HepG2 (cell line): ENCODE results near the gene QSOX2. TPM values are rescaled to one million over a fixed set of nuclear protein-coding genes. Genes with fewer than 3 reads are reported as not detected.

Experiments
- ATAC-seq: fragments of 200-7000 bp; cut with Tn5 transposase; 3 replicates; pipeline ENCODE4 v1.9.1; 2020; ENCODE audit warnings: mild to moderate bottlenecking, moderate library complexity
- BruUV-seq: library from RNA; stranded (reverse); fragments of 400-500 nt; replicated peaks from 2 replicates; lab custom pipeline; 2021; lab: Mats Ljungman, UMichigan
- CTCF ChIA-PET: fragments of 300-600 bp; formaldehyde crosslinking; extraction: SDS; loops from one replicate; lab custom pipeline; 2021; ENCODE audit warnings: low total read pairs, inconsistent platforms, low intra/inter-chr PET ratio; lab: Yijun Ruan, JAX
- POLR2A ChIA-PET: fragments of 350-600 bp; sonication (Branson Sonifier 250); formaldehyde crosslinking; loops from one replicate; lab custom pipeline; 2020; ENCODE audit warnings: antibody characterized with exemption, inconsistent platforms; lab: Yijun Ruan, JAX
- DNase-seq: peaks from one replicate; pipeline ENCODE4 v3.0.0-alpha.2; 2015; ENCODE audit warnings: low spot score
- FAIRE-seq: peaks from 3 replicates; lab custom pipeline; 2011; peaks lifted over from hg19 to GRCh38; lab: Jason Lieb, UNC
- H2AFZ ChIP-seq: one replicate; pipeline ENCODE4 v1.6.1; 2011; ENCODE audit warnings: low read length, inconsistent platforms
- H3K27ac ChIP-seq: fragments of 300-600 bp; 3 replicates; pipeline ENCODE4 v1.8.0; 2011; ENCODE audit warnings: mixed run types, mild to moderate bottlenecking, mixed read lengths, low read length, inconsistent platforms; ENCODE audit not compliant: insufficient read depth; ENCODE audit errors: extremely low read length
- H3K27me3 ChIP-seq, 2 experiments: fragments of 200-600 bp in 1 of 2; 2 replicates in 1 of 2; 3 replicates in 1 of 2; pipeline versions ENCODE4 v1.6.0 to v1.8.0; 2011; ENCODE audit warnings: low read length in 2 of 2, mild to moderate bottlenecking in 2 of 2, moderate library complexity in 2 of 2, inconsistent platforms in 1 of 2; ENCODE audit not compliant: insufficient read depth in 2 of 2, control insufficient read depth in 1 of 2
- H3K36me3 ChIP-seq, 2 experiments: fragments of 200-600 bp in 1 of 2; replicated peaks in 1 of 2; 2 replicates in 1 of 2; 3 replicates in 1 of 2; pipeline versions ENCODE4 v1.5.1 to v1.8.0; 2011; ENCODE audit warnings: low read length in 2 of 2, inconsistent platforms in 1 of 2; ENCODE audit not compliant: insufficient read depth in 2 of 2, control insufficient read depth in 1 of 2
- H3K4me1 ChIP-seq: 2 replicates; pipeline ENCODE4 v1.5.1; 2012; ENCODE audit warnings: low read length, inconsistent platforms; ENCODE audit not compliant: insufficient read depth
- H3K4me2 ChIP-seq: 2 replicates; pipeline ENCODE4 v1.6.0; 2011; ENCODE audit warnings: low read depth, low read length, inconsistent platforms
- H3K4me3 ChIP-seq, 3 experiments: fragments of 200-600 bp in 1 of 3; sonication (generic), shearing (Covaris generic) in 1 of 3; replicated peaks in 1 of 3; 2 replicates each; pipeline ENCODE4 v1.5.1; 2011 to 2016; ENCODE audit warnings: low read length in 3 of 3, inconsistent platforms in 2 of 3, low read depth in 2 of 3, mild to moderate bottlenecking in 2 of 3, control low read depth in 1 of 3, mixed read lengths in 1 of 3; ENCODE audit not compliant: insufficient read depth in 1 of 3
- H3K79me2 ChIP-seq: one replicate; pipeline ENCODE4 v1.6.1; 2011; ENCODE audit warnings: low read length, inconsistent platforms; ENCODE audit not compliant: insufficient read depth
- H3K9ac ChIP-seq: 2 replicates; pipeline ENCODE4 v1.6.0; 2011; ENCODE audit warnings: mild to moderate bottlenecking, low read depth, low read length, inconsistent platforms; ENCODE audit not compliant: insufficient read depth
- H3K9me3 ChIP-seq: 2 replicates; pipeline ENCODE4 v1.5.1; 2012; ENCODE audit warnings: mild to moderate bottlenecking, low read length
- H4K20me1 ChIP-seq: 2 replicates; pipeline ENCODE4 v1.6.0; 2011; ENCODE audit warnings: inconsistent platforms, mild to moderate bottlenecking, low read length, moderate library complexity; ENCODE audit not compliant: insufficient read depth
- IKZF1 ChIP-seq: fragments of 450-650 bp; IDR thresholded peaks from 2 replicates; pipeline ENCODE4 v1.7.1; 2016
- NR2F6 ChIP-seq, 2 experiments: IDR thresholded peaks; 2 replicates each; pipeline ENCODE4 v1.6.1; 2016; ENCODE audit warnings: antibody characterized with exemption in 1 of 2, mild to moderate bottlenecking in 1 of 2
- ZNF143 ChIP-seq: sonication (generic); formaldehyde crosslinking; IDR thresholded peaks from 2 replicates; pipeline ENCODE4 v1.4.0; 2020; ENCODE audit warnings: missing genetic modification reagents
- ZNF251 ChIP-seq: sonication (generic); formaldehyde crosslinking; IDR thresholded peaks from 2 replicates; pipeline ENCODE4 v1.9.0; 2021; ENCODE audit warnings: mild to moderate bottlenecking, missing genetic modification reagents
- ZNF552 ChIP-seq: sonication (generic); formaldehyde crosslinking; IDR thresholded peaks from 2 replicates; pipeline ENCODE4 v1.9.0; 2022; ENCODE audit warnings: missing genetic modification reagents, mild to moderate bottlenecking, borderline replicate concordance
- ZNF570 ChIP-seq: sonication (generic); formaldehyde crosslinking; IDR thresholded peaks from 2 replicates; pipeline ENCODE4 v1.4.0; 2020; ENCODE audit warnings: mild to moderate bottlenecking, missing genetic modification reagents, borderline replicate concordance
- WGBS: methylation state at CpG from one replicate; pipeline ENCODE4 v1.1.6; 2017; ENCODE audit warnings: low lambda C conversion rate; 5-methylcytosine and 5-hydroxymethylcytosine counted together
- in situ Hi-C: cut with HindIII; loops from 2 replicates; pipeline ENCODE4 v1.10.0; 2017; ENCODE audit warnings: low pct_unique_long_range_greater_than_20kb; ENCODE audit not compliant: extremely low pct_ligation_motif_present
- intact Hi-C: fragments of 100-400 bp; cut with micrococcal nuclease; formaldehyde crosslinking; loops from one replicate; pipeline ENCODE4 v1.10.0; 2022; ENCODE audit not compliant: unreplicated experiment
- polyA plus RNA-seq, 8 experiments: library from polyadenylated mRNA; depleted of rRNA in 3 of 8; stranded (reverse) in 7 of 8; unstranded in 1 of 8; fragments of >200 nt; fragmentation: Illumina TruSeq in 4 of 8; extraction: Trizol in 4 of 8; gene quantifications; 2 replicates each; pipeline versions ENCODE4 v1.2.1 to v1.2.3, GENCODE V29; 2011 to 2016; ENCODE audit warnings: low read depth in 4 of 8, missing spikeins in 1 of 8, mixed read lengths in 1 of 8; ENCODE audit not compliant: insufficient read depth in 1 of 8
- total RNA-seq, 5 experiments: library from RNA; depleted of rRNA; stranded (reverse); fragments of >200 nt; fragmentation: Illumina TruSeq; extraction: Trizol; gene quantifications; 2 replicates each; pipeline ENCODE4 v1.2.3, GENCODE V29; 2016; ENCODE audit warnings: low read depth in 1 of 5
- TF ChIP-seq, protein P1 (sequence below): fragments of 450-650 bp; IDR thresholded peaks from 2 replicates; pipeline ENCODE4 v1.6.1; 2016
- TF ChIP-seq, protein P2 (sequence below): sonication (generic); formaldehyde crosslinking; conservative IDR thresholded peaks from 2 replicates; pipeline ENCODE4 v1.4.0; 2020; ENCODE audit warnings: missing genetic modification reagents

The QSOX2 gene
- total and polyA plus RNA-seq, 2 of the 13 experiments (the other 11 are each of a cell fraction or from before 2014, with no cell fraction given): 27.1 to 42.1 TPM

DNA sequence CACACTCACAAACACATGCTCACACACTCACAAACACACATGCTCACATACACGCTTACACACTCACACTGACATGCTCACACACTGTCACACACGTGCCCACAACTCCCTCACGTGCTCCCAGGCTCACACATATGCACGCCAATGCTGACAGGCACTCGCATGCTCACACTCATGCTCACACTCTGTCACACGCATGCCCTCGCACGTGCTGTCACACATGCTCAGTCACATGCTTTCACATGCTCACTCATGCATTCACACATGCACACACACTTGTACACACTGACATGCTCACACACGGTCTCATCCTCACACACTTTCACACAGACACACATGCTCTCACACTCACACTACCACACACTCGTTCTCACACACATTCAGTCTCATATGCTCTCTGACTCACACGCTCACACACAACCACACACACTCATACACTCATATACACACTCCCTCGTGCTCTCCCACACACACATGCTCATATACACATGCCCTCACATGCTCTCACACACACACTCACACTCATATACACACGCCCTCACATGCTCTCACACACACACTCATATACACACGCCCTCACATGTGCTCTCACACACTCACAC is 48.0 kb upstream of the QSOX2 start:
- 53% methylated on average over 14 of the region's 14 CpGs for WGBS
- Histone ChIP-seq H3K4me3 (no peak overlapping the region), H3K9me3 (no peaks in the 10 kb centered on the region), H3K9ac (no peak overlapping the region), H3K4me1 (peaks cover 50% of the 10 kb centered on the region), H3K79me2 (no peaks in the 10 kb centered on the region), H3K27ac (no peak overlapping the region), H2AFZ (no peak overlapping the region), H4K20me1 (no peaks in the 10 kb centered on the region), H3K27me3 (peaks cover 14 to 45% of the 10 kb centered on the region in 2 experiments), H3K36me3 (no peaks in the 10 kb centered on the region), H3K4me2 (no peak overlapping the region)
- intact Hi-C loops: no loop called here
- ChIA-PET POLR2A (no interaction called here), CTCF (no interaction called here)
- ATAC-seq (no peak), FAIRE-seq (no peak), DNase-seq (no peak)
- in situ Hi-C loops: no loop called here
- BruUV-seq: no TSS peak
- no peak for TF ChIP-seq ZNF143 (CRISPR knock-in tag)
- no peak for TF ChIP-seq ZNF552 (CRISPR knock-in tag)
- TF ChIP-seq, protein P1, sequence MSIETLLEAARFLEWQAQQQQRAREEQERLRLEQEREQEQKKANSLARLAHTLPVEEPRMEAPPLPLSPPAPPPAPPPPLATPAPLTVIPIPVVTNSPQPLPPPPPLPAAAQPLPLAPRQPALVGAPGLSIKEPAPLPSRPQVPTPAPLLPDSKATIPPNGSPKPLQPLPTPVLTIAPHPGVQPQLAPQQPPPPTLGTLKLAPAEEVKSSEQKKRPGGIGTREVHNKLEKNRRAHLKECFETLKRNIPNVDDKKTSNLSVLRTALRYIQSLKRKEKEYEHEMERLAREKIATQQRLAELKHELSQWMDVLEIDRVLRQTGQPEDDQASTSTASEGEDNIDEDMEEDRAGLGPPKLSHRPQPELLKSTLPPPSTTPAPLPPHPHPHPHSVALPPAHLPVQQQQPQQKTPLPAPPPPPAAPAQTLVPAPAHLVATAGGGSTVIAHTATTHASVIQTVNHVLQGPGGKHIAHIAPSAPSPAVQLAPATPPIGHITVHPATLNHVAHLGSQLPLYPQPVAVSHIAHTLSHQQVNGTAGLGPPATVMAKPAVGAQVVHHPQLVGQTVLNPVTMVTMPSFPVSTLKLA: peak; percentile 80
- peak; percentile 36; the same call in 1 of the 2 replicates for TF ChIP-seq IKZF1

DNA sequence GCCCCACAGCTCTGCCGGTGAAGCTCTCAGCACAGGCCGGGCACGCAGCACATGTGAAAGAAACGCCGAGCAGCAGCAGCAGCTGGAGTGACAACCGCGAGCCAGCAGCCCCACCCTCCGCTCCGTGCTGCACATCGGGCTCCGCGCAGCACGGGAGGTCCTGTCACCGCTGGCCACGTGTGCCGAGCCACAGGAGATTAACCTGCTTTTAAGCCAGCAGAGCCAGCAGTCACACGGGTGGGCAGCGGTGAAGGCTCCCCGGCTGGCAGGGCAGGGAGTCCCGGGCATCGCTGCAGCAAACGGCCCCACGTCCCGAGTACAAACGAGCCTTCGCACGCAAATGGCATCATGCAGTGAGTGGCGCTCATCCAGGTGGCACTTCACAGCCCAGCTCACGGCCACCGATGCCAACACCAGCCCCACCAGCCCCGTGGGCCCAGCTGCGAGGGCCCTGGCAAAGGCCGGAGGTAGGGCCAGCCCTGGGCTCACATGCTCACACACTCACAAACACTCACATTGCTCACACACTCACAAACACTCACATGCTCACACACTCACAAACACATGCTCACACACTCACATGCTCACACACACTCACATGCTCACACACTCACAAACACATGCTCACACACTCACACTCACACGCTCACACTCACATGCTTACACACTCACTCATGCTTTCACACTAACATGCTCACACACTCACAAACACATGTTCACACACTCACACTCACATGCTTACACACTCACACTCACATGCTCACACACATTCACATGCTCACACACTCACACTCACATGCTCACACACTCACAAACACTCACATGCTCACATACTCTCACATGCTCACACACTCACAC is 47.2 kb upstream of the QSOX2 start:
- H3K4me2 ChIP-seq: no peak overlapping the region
- H3K9me3 ChIP-seq: no peaks in the 10 kb centered on the region
- FAIRE-seq (no peak), ATAC-seq (no peak), DNase-seq (no peak)
- POLR2A ChIA-PET: no interaction called here
- TF ChIP-seq NR2F6 (IDR thresholded peaks at IDR 0.05): no peak
- TF ChIP-seq NR2F6 (CRISPR knock-in tag; IDR thresholded peaks at IDR 0.05): no peak
- TF ChIP-seq ZNF251 (CRISPR knock-in tag): no peak
- no peak for TF ChIP-seq ZNF570 (CRISPR knock-in tag)
- TF ChIP-seq, protein P1: peak; percentile 91
- TF ChIP-seq, protein P2, sequence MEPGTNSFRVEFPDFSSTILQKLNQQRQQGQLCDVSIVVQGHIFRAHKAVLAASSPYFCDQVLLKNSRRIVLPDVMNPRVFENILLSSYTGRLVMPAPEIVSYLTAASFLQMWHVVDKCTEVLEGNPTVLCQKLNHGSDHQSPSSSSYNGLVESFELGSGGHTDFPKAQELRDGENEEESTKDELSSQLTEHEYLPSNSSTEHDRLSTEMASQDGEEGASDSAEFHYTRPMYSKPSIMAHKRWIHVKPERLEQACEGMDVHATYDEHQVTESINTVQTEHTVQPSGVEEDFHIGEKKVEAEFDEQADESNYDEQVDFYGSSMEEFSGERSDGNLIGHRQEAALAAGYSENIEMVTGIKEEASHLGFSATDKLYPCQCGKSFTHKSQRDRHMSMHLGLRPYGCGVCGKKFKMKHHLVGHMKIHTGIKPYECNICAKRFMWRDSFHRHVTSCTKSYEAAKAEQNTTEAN (CRISPR knock-in tag): peak; percentile 77; the same call in 1 of the 2 replicates
- no peak overlapping the region for H3K9ac ChIP-seq
- H3K36me3 ChIP-seq: no peaks in the 10 kb centered on the region
- CTCF ChIA-PET: no interaction called here
- 10% methylated on average over 13 of the region's 34 CpGs for WGBS
- no peaks in the 10 kb centered on the region for H4K20me1 ChIP-seq
- H3K27ac ChIP-seq: no peak overlapping the region
- H2AFZ ChIP-seq: no peak overlapping the region
- H3K79me2 ChIP-seq: no peaks in the 10 kb centered on the region
- peaks cover 42% of the 10 kb centered on the region for H3K4me1 ChIP-seq
- peaks cover 11 to 44% of the 10 kb centered on the region in 2 experiments for H3K27me3 ChIP-seq
- H3K4me3 ChIP-seq: no peak overlapping the region
- intact Hi-C loops (no loop called here), in situ Hi-C loops (no loop called here)
- BruUV-seq: no TSS peak
